WTC11 (cell line): ENCODE results near the gene MYO9A. TPM values are rescaled to one million over a fixed set of nuclear protein-coding genes. Genes with fewer than 3 reads are reported as not detected.

ENCODE experiments used
- ATAC-seq: fragments of 200-7000 bp; cut with Tn5 transposase; 2 replicates; pipeline ENCODE4 v1.10.0; 2021; ENCODE audit warnings: mild to moderate bottlenecking, moderate library complexity
- CTCF ChIA-PET: fragments of 300-600 bp; sonication (Branson Sonifier 250); formaldehyde crosslinking; loops from one replicate; lab custom pipeline; 2021; ENCODE audit warnings: antibody characterized with exemption; lab: Charles Lee
- POLR2A ChIA-PET: fragments of 350-600 bp; sonication (Branson Sonifier 250); formaldehyde crosslinking; loops from one replicate; lab custom pipeline; 2021; ENCODE audit warnings: antibody characterized with exemption; lab: Charles Lee
- DNase-seq: peaks from one replicate; pipeline ENCODE4 v3.0.0; 2021; ENCODE audit warnings: low spot score
- H3K27ac Mint-ChIP-seq: 2 replicates; pipeline ENCODE4 v1.8.0; 2021; ENCODE audit warnings: mixed read lengths
- H3K27me3 Mint-ChIP-seq: 2 replicates; pipeline ENCODE4 v1.8.0; 2021; ENCODE audit warnings: low read depth, mild to moderate bottlenecking, moderate library complexity, mixed read lengths
- H3K36me3 Mint-ChIP-seq: 2 replicates; pipeline ENCODE4 v1.8.0; 2021; ENCODE audit warnings: mixed read lengths
- H3K4me1 Mint-ChIP-seq: 2 replicates; pipeline ENCODE4 v1.8.0; 2022; ENCODE audit warnings: mixed read lengths
- H3K4me3 Mint-ChIP-seq: 2 replicates; pipeline ENCODE4 v1.8.0; 2021; ENCODE audit warnings: mild to moderate bottlenecking, moderate library complexity, mixed read lengths
- H3K9me3 Mint-ChIP-seq: 2 replicates; pipeline ENCODE4 v1.8.0; 2021; ENCODE audit warnings: mixed read lengths
- CREM ChIP-seq: sonication (generic); formaldehyde crosslinking; IDR thresholded peaks from 2 replicates; pipeline ENCODE4 v1.8.1; 2022; ENCODE audit warnings: mild to moderate bottlenecking, missing genetic modification reagents, moderate library complexity
- ETV6 ChIP-seq: sonication (generic); formaldehyde crosslinking; IDR thresholded peaks from 2 replicates; pipeline ENCODE4 v1.8.1; 2022; ENCODE audit warnings: mild to moderate bottlenecking, missing genetic modification reagents
- FOXK1 ChIP-seq: sonication (generic); formaldehyde crosslinking; IDR thresholded peaks from 2 replicates; pipeline ENCODE4 v1.8.0; 2022; ENCODE audit warnings: mild to moderate bottlenecking, moderate library complexity, missing genetic modification reagents
- JAZF1 ChIP-seq: fragments of 250-450 bp; sonication (Bioruptor Pico); IDR thresholded peaks from 2 replicates; pipeline ENCODE4 v1.9.0; 2021; ENCODE audit warnings: moderate library complexity, mild to moderate bottlenecking, inconsistent platforms
- NFATC4 ChIP-seq: fragments of 250-450 bp; sonication (Bioruptor Pico); IDR thresholded peaks from 2 replicates; pipeline ENCODE4 v1.9.0; 2021; ENCODE audit warnings: mild to moderate bottlenecking
- NR1H2 ChIP-seq: sonication (generic); formaldehyde crosslinking; IDR thresholded peaks from 2 replicates; pipeline ENCODE4 v1.9.0; 2021; ENCODE audit warnings: mild to moderate bottlenecking, moderate library complexity, missing genetic modification reagents
- SMAD3 ChIP-seq: sonication (generic); formaldehyde crosslinking; IDR thresholded peaks from 2 replicates; pipeline ENCODE4 v1.8.0; 2022; ENCODE audit warnings: missing genetic modification reagents, mild to moderate bottlenecking, borderline replicate concordance
- ZNF423 ChIP-seq: fragments of 250-450 bp; sonication (Bioruptor Pico); IDR thresholded peaks from 2 replicates; pipeline ENCODE4 v2.1.2; 2022; ENCODE audit warnings: mild to moderate bottlenecking, moderate library complexity
- ZNF671 ChIP-seq: fragments of 250-450 bp; sonication (Bioruptor Pico); IDR thresholded peaks from 2 replicates; pipeline ENCODE4 v1.8.0; 2021; ENCODE audit warnings: mild to moderate bottlenecking
- total RNA-seq: library from RNA; stranded (reverse); gene quantifications from 3 replicates; pipeline ENCODE4 v1.2.3, GENCODE V29; 2021
- TF ChIP-seq, protein P1 (sequence below): sonication (generic); formaldehyde crosslinking; IDR thresholded peaks from 2 replicates; pipeline ENCODE4 v1.8.0; 2023; ENCODE audit warnings: missing genetic modification reagents
- TF ChIP-seq, protein P2 (sequence below): fragments of 250-450 bp; sonication (Bioruptor Pico); conservative IDR thresholded peaks from 2 replicates; pipeline ENCODE4 v1.9.0; 2021; ENCODE audit warnings: mild to moderate bottlenecking
- TF ChIP-seq, protein P3 (sequence below): sonication (generic); formaldehyde crosslinking; conservative IDR thresholded peaks from 2 replicates; pipeline ENCODE4 v1.8.1; 2023; ENCODE audit warnings: mild to moderate bottlenecking, low read depth, missing genetic modification reagents, moderate library complexity
- TF ChIP-seq, protein P4 (sequence below): sonication (generic); formaldehyde crosslinking; IDR thresholded peaks from 2 replicates; pipeline ENCODE4 v1.8.1; 2023; ENCODE audit warnings: mild to moderate bottlenecking, missing genetic modification reagents, moderate library complexity
- TF ChIP-seq, protein P5 (sequence below): fragments of 250-450 bp; sonication (Bioruptor Pico); IDR thresholded peaks from 2 replicates; pipeline ENCODE4 v1.9.0; 2021; ENCODE audit warnings: moderate library complexity, mild to moderate bottlenecking, inconsistent platforms, borderline replicate concordance
- TF ChIP-seq, protein P6 (sequence below): fragments of 250-450 bp; sonication (Bioruptor Pico); IDR thresholded peaks from 2 replicates; pipeline ENCODE4 v1.9.0; 2021; ENCODE audit warnings: mild to moderate bottlenecking
- TF ChIP-seq, protein P7 (sequence below): fragments of 250-450 bp; sonication (Bioruptor Pico); IDR thresholded peaks from 2 replicates; pipeline ENCODE4 v2.1.2; 2022; ENCODE audit warnings: mild to moderate bottlenecking, moderate library complexity
- TF ChIP-seq, protein P8 (sequence below): sonication (generic); formaldehyde crosslinking; IDR thresholded peaks from 2 replicates; pipeline ENCODE4 v1.8.1; 2022; ENCODE audit warnings: mild to moderate bottlenecking, moderate library complexity, missing genetic modification reagents

The MYO9A gene
- total RNA-seq, 1 experiment from 2014 or later, result 23.5 TPM

DNA sequence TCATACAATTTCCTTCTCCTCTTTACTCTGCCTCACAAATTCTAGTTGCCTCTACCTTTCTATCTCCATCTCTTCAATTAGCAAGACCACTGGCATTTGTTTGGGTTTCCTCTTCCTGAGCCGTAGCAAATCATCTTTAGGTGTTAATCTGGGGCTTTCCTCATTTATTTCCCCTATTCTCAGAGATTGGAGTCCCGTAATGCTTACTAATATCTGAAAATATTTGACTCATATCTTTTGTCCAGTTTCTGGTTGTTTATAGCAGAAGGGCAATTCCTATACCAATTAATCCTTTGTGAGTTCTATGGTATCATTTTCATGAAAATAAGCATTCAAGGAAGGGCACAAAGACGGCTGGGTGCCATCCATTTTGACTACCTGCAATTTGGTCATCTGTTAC is 203.9 kb downstream of the MYO9A start (continued):
- TF ChIP-seq, protein P1, sequence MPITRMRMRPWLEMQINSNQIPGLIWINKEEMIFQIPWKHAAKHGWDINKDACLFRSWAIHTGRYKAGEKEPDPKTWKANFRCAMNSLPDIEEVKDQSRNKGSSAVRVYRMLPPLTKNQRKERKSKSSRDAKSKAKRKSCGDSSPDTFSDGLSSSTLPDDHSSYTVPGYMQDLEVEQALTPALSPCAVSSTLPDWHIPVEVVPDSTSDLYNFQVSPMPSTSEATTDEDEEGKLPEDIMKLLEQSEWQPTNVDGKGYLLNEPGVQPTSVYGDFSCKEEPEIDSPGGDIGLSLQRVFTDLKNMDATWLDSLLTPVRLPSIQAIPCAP (CRISPR knock-in tag), result no peak
- TF ChIP-seq CREM (CRISPR knock-in tag) (no peak), ZNF671 (CRISPR knock-in tag) (no peak), NFATC4 (CRISPR knock-in tag) (no peak)

DNA sequence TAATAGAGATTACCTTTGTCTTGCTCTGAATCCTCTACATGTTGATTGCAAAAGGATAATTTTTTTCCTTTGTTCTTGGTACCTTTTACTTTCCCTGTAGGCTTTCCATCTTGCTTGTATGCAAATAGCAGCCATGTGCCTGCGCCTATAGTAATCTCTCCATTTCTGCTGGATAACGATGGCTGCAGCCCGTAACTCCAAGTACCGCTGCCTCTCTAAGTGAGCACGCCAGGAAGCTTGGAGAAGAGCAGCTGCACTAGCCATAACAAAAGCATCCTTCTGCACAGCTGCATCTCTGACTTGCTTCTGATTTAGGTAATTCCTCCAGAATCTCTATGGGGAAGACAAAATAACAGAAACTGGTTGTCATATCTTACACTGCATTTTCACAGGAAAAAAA is 218.3 kb downstream of the MYO9A start:
- no peaks in the 10 kb centered on the region for H3K27me3 Mint-ChIP-seq
- CTCF ChIA-PET, result no interaction called here
- peaks cover 7% of the 10 kb centered on the region for H3K36me3 Mint-ChIP-seq
- H3K9me3 Mint-ChIP-seq, result no peaks in the 10 kb centered on the region
- TF ChIP-seq JAZF1 (CRISPR knock-in tag), result no peak
- TF ChIP-seq ZNF423 (CRISPR knock-in tag), result no peak
- TF ChIP-seq NR1H2 (CRISPR knock-in tag), result no peak
- no peak for TF ChIP-seq FOXK1 (CRISPR knock-in tag)
- ATAC-seq, result no peak
- H3K27ac Mint-ChIP-seq, result peak overlapping the region; percentile 40; the same call in 1 of the 2 replicates
- no peak for DNase-seq
- no peaks in the 10 kb centered on the region for H3K4me1 Mint-ChIP-seq
- POLR2A ChIA-PET, result no interaction called here
- no peak overlapping the region for H3K4me3 Mint-ChIP-seq

DNA sequence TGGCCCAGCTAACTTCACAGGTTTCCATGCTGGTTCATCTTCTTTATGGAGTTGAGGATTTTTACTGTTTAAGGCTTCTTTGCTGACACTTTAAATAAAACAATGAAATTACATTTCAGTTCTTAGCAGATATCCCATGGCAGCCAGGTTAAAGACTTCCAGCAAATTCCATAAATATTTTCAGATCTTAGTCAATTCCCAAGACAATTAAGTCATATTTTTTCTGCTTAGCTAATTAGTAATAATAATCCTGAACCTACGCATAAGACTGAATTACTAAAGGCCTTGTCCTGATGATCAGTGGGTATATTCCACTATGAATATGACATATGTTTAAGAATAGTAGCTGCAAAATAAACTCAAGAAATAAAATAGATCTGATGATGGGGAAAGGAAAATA is 224.3 kb downstream of the MYO9A start:
- CTCF ChIA-PET, result no interaction called here
- TF ChIP-seq, protein P2, sequence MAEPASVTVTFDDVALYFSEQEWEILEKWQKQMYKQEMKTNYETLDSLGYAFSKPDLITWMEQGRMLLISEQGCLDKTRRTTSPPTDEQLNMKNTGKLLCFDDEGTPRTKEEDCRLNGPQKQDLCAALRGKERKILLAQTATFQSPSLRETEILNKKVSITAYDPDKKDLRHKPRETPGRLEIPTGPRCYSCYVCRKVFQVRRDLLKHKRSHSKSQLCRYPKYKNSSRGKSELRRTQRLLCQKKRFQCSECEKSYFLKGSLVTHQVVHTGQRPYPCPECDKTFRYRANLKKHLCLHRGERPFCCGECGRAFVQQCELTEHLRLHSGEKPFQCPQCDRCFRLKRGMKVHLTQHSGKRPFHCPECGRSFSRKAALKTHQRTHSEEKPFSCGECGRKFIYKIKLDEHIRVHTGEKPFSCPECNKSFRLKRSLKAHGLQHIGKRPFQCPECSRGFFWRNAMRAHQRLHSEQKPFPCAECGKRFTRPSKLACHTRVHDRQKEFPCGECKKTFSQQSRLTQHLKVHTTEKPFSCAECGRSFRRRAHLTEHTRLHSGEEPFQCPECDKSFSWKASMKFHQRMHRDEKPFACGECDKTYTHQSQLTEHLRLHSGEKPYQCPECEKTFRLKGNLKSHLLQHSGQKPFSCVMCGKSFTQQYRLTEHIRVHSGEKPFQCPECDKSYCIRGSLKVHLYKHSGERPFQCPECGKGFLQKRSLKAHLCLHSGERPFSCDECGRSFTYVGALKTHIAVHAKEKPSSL, result no peak
- no peak for TF ChIP-seq NFATC4 (CRISPR knock-in tag)
- TF ChIP-seq, protein P3, sequence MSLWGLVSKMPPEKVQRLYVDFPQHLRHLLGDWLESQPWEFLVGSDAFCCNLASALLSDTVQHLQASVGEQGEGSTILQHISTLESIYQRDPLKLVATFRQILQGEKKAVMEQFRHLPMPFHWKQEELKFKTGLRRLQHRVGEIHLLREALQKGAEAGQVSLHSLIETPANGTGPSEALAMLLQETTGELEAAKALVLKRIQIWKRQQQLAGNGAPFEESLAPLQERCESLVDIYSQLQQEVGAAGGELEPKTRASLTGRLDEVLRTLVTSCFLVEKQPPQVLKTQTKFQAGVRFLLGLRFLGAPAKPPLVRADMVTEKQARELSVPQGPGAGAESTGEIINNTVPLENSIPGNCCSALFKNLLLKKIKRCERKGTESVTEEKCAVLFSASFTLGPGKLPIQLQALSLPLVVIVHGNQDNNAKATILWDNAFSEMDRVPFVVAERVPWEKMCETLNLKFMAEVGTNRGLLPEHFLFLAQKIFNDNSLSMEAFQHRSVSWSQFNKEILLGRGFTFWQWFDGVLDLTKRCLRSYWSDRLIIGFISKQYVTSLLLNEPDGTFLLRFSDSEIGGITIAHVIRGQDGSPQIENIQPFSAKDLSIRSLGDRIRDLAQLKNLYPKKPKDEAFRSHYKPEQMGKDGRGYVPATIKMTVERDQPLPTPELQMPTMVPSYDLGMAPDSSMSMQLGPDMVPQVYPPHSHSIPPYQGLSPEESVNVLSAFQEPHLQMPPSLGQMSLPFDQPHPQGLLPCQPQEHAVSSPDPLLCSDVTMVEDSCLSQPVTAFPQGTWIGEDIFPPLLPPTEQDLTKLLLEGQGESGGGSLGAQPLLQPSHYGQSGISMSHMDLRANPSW (CRISPR knock-in tag), result no peak
- TF ChIP-seq, protein P4, sequence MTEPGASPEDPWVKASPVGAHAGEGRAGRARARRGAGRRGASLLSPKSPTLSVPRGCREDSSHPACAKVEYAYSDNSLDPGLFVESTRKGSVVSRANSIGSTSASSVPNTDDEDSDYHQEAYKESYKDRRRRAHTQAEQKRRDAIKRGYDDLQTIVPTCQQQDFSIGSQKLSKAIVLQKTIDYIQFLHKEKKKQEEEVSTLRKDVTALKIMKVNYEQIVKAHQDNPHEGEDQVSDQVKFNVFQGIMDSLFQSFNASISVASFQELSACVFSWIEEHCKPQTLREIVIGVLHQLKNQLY (CRISPR knock-in tag), result no peak
- TF ChIP-seq, protein P5, sequence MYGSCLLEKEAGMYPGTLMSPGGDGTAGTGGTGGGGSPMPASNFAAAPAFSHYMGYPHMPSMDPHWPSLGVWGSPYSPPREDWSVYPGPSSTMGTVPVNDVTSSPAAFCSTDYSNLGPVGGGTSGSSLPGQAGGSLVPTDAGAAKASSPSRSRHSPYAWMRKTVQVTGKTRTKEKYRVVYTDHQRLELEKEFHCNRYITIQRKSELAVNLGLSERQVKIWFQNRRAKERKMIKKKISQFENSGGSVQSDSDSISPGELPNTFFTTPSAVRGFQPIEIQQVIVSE (CRISPR knock-in tag), result no peak
- no peak for TF ChIP-seq ETV6 (CRISPR knock-in tag)
- TF ChIP-seq NR1H2 (CRISPR knock-in tag), result no peak
- TF ChIP-seq, protein P6, sequence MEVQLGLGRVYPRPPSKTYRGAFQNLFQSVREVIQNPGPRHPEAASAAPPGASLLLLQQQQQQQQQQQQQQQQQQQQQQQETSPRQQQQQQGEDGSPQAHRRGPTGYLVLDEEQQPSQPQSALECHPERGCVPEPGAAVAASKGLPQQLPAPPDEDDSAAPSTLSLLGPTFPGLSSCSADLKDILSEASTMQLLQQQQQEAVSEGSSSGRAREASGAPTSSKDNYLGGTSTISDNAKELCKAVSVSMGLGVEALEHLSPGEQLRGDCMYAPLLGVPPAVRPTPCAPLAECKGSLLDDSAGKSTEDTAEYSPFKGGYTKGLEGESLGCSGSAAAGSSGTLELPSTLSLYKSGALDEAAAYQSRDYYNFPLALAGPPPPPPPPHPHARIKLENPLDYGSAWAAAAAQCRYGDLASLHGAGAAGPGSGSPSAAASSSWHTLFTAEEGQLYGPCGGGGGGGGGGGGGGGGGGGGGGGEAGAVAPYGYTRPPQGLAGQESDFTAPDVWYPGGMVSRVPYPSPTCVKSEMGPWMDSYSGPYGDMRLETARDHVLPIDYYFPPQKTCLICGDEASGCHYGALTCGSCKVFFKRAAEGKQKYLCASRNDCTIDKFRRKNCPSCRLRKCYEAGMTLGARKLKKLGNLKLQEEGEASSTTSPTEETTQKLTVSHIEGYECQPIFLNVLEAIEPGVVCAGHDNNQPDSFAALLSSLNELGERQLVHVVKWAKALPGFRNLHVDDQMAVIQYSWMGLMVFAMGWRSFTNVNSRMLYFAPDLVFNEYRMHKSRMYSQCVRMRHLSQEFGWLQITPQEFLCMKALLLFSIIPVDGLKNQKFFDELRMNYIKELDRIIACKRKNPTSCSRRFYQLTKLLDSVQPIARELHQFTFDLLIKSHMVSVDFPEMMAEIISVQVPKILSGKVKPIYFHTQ (CRISPR knock-in tag), result no peak
- TF ChIP-seq, protein P7, sequence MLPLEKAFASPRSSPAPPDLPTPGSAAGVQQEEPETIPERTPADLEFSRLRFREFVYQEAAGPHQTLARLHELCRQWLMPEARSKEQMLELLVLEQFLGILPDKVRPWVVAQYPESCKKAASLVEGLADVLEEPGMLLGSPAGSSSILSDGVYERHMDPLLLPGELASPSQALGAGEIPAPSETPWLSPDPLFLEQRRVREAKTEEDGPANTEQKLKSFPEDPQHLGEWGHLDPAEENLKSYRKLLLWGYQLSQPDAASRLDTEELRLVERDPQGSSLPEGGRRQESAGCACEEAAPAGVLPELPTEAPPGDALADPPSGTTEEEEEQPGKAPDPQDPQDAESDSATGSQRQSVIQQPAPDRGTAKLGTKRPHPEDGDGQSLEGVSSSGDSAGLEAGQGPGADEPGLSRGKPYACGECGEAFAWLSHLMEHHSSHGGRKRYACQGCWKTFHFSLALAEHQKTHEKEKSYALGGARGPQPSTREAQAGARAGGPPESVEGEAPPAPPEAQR (CRISPR knock-in tag), result no peak
- TF ChIP-seq, protein P1 (CRISPR knock-in tag), result no peak
- TF ChIP-seq SMAD3, result no peak
- TF ChIP-seq, protein P8, sequence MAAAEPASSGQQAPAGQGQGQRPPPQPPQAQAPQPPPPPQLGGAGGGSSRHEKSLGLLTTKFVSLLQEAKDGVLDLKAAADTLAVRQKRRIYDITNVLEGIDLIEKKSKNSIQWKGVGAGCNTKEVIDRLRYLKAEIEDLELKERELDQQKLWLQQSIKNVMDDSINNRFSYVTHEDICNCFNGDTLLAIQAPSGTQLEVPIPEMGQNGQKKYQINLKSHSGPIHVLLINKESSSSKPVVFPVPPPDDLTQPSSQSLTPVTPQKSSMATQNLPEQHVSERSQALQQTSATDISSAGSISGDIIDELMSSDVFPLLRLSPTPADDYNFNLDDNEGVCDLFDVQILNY (CRISPR knock-in tag), result no peak

More for the DNA sequence above, 224.3 kb downstream of the MYO9A start:
- ATAC-seq (no peak), DNase-seq (no peak)
- H3K27me3 Mint-ChIP-seq, result no peaks in the 10 kb centered on the region
- peaks cover 6% of the 10 kb centered on the region for H3K36me3 Mint-ChIP-seq
- H3K4me3 Mint-ChIP-seq, result no peak overlapping the region
- POLR2A ChIA-PET, result no interaction called here
- no peak overlapping the region for H3K27ac Mint-ChIP-seq
- H3K9me3 Mint-ChIP-seq, result no peaks in the 10 kb centered on the region
- H3K4me1 Mint-ChIP-seq, result no peaks in the 10 kb centered on the region
